HG03354 (cell line): ENCODE data around the gene IFITM1.
"Not testable (repeated sequence)": the region's sequence is repeated elsewhere in the genome, so short reads cannot be mapped to it uniquely, and the experiment has no call there.

ENCODE experiments used
- ATAC-seq: cut with Tn5 transposase; IDR thresholded peaks from one replicate; pipeline ENCODE4 v1.9.1; 2021; ENCODE audit warnings: mild to moderate bottlenecking; ENCODE audit not compliant: unreplicated experiment, poor library complexity, severe bottlenecking

Gene IFITM1

DNA sequence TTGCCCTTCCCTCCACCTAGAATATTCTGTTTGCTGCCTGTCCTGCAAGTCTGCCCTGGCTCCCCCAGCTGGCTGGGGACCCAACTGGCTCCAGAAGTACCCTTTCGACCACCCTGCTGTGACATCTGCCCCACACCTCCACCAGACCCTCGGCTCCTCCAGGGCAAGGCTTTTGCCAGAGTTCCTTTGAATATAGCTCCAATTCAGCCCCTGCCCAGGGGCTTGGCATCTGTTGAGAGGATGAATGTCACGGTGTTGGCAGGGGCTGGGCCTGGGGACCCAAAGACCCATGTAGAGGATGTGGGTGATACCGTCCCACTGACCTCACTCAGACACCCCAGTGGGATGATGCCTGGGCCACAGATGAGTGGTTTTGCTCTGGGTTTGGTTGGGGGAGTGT lies 31.7 kb upstream of the IFITM1 start:
- ATAC-seq = no peak

DNA sequence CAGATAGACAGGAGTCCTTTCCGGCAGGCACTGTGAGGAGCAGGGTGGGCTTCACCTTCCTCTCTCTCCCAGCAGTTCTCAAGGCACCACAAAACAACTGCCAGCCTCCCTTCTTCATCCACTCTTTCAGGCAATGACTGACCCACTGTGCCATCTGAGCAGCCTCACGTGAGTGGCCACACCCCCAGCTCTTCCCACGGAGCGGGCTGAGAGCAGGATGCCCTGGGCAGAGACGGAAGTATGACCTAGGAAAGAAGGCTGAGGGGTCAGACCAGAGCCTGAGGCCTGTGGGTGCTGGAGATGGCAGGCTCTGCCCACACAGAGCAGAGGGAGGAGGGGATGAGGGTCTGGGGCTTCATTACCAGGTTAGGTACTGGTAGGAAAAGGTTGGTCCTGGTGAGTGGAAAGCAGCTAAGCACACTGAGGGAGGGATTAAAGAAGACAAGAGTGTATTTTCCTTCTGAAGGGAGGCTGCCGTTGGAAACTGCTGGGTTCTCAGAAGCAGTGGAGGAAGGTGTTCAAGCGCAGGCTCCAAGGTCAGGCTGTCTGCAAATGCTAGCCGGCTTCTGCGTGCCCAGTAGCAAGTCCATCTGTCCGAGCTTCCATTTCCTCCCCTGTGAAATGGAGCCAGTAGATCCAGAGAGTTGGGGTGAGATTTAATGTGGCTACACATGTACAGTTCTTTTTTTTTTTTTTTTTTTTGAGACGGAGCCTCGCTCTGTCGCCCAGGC lies 31.0 kb upstream of the IFITM1 start:
- ATAC-seq = no peak

DNA sequence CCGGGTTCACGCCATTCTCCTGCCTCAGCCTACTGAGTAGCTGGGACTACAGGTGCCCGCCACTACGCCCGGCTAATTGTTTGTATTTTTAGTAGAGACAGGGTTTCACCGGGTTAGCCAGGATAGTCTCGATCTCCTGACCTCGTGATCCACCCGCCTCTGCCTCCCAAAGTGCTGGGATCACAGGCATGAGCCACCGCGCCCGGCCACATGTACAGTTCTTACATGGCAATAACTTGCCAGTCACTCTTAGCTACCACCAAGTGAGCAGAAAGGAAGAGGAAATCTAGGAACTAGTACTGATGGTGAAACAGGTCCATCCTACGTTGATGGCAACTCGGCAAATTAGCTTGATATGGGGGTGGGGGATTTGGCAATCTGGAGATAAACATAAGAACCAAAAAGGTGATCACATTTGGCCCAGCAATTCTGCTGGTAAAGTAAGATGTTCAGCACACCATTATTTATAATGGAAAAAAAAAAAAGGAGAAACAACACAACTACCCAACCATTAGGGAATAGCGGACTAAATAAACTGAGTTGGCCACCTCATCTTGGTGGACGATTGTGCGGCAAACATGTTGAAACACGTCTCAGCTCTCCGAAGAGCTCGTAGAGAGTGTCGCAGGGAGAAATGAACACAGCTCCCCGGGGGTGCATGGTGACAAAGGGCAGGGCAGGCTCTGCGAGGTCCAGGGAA lies 30.3 kb upstream of the IFITM1 start:
- no peak for ATAC-seq

DNA sequence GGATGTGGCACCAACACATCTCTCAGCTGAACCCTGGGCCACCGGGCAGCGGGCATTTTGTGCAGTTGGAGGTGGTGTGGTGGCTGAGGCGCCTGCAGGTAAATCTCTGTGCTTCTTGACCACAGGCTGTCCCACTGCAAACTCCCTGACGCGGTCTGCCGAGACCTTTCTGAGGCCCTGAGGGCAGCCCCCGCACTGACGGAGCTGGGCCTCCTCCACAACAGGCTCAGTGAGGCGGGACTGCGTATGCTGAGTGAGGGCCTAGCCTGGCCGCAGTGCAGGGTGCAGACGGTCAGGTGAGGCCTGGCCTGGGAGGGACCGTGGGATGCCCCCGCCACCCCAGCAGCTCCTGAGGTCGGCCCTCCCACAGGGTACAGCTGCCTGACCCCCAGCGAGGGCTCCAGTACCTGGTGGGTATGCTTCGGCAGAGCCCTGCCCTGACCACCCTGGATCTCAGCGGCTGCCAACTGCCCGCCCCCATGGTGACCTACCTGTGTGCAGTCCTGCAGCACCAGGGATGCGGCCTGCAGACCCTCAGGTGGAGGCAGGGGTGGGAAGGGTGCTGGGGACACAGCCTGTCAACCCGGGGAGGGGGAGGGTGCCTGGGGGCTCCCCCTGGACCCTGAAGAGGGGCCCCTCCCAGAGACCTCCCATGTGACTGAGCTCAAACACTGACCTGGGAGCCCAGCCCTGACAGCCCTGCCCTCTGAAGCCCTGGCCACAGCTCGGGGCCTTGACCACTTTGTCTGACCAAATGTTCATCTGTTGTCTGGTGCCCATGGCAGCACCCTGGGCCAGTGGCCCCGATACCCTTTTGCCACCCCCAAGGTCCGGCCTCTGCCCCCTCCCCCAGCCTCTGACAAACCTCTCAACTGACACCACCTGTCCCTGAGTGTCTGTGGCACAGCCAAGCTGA lies 29.5 kb upstream of the IFITM1 start:
- ATAC-seq = no peak

DNA sequence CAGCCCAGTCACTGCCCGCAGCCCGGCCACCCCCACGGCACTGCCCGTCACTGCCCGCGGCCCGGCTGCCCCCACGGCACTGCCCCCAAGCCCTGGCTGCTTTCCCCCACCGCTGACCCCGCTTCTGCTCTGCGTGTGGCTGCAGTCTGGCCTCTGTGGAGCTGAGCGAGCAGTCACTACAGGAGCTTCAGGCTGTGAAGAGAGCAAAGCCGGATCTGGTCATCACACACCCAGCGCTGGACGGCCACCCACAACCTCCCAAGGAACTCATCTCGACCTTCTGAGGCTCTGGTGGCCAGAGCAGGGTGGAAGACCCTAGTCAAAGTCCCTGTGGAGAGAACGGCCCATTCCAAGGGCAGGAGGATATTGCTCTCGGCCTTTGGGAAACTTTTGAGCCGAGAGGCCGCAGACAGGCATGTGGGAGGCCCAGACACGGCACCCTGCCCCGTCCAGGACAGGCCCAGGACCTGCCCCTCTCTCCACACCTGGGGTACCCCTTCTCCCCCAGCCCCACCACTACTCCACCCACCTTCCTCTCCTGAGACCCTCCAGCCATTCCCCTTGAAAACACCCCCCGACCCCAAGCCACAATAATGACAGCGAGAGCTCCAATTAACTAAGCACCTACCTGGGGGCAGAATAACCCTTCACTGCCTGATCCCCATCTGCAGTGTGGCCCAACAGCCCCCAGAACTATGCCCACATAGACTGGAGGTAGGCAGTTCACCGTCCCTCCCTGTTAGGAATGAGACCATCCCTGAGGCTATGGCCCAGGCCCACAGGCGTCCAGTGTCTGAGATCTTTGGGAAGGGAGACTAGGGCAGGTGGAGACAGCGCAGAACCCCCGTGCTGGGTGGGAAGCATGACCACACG lies 28.6 kb upstream of the IFITM1 start:
- no peak for ATAC-seq

DNA sequence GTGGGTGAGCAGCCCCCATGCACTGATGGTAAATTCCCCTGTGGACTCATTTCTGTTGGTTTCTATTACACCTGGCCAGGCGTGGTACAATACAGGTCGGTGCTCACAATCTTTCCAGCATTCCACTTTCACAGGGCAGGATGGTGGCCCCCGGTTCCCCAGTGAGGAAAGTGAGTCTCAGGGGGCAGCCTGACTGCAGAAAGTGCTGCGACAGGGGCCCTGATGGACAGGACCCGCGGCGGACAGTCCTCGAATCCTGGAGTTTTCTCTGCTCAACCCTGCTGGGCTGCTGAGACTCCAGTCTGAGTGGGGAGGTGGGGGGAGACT lies 28.0 kb upstream of the IFITM1 start:
- ATAC-seq = no peak

DNA sequence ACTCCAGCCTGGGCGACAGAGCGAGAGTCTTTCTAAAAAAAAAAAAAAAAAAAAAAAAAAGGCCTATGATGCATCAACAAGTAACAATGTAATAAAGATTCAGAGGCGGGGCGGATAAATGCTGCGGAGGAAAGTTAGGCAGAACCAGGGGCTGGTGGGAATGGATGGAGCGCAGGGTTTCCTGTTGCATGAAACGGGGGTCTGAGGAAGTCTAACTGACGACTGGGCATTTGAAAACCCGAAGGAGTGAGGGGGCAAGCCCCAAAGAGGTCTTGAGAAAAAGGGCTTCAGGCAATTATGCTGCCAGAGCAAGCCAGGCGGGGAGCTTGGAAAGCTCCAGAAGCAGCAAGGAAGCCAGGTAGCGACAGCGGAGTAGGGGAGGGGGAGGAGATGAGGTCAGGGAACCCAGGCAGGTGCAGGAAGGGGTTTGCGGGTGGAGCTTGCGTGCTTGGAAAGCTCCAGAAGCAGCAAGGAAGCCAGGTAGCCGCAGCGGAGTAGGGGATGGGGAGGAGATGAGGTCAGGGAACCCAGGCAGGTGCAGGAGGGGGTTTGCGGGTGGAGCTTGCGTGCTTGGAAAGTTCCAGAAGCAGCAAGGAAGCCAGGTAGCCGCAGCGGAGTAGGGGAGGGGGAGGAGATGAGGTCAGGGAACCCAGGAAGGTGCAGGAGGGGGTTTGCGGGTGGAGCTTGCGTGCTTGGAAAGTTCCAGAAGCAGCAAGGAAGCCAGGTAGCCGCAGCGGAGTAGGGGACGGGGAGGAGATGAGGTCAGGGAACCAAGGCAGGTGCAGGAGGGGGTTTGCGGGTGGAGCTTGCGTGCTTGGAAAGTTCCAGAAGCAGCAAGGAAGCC lies 26.6 kb upstream of the IFITM1 start:
- not testable (repeated sequence) for ATAC-seq

DNA sequence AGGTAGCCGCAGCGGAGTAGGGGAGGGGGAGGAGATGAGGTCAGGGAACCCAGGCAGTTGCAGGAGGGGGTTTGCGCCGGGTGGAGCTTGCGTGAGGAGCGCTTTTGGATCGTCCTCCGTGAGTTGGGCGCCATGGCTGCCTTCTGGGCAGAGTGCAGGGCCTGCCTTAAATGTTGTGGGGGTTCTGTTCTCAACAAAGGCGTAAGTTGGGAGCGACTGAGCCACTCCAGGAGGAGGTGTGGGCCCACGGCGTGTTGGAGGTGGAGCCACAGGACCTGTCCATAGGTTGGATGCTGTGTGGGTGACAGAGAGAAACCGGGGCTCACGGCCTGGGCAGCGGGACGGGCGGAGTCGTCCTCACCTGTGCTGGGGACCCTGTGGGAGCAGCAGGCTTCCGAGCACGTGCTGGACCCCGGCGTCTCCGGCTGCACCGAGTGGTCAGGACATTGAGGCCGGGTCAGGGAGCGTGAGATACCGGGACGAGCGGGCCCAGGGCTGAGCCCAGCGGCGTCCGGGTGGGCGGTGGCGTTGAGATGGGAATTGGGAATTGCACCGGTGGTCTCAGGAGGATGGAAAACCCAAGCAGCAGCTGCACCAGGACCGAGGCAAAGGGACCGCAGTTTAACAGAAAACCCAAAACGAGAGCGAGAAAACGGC lies 25.9 kb upstream of the IFITM1 start:
- no peak for ATAC-seq

DNA sequence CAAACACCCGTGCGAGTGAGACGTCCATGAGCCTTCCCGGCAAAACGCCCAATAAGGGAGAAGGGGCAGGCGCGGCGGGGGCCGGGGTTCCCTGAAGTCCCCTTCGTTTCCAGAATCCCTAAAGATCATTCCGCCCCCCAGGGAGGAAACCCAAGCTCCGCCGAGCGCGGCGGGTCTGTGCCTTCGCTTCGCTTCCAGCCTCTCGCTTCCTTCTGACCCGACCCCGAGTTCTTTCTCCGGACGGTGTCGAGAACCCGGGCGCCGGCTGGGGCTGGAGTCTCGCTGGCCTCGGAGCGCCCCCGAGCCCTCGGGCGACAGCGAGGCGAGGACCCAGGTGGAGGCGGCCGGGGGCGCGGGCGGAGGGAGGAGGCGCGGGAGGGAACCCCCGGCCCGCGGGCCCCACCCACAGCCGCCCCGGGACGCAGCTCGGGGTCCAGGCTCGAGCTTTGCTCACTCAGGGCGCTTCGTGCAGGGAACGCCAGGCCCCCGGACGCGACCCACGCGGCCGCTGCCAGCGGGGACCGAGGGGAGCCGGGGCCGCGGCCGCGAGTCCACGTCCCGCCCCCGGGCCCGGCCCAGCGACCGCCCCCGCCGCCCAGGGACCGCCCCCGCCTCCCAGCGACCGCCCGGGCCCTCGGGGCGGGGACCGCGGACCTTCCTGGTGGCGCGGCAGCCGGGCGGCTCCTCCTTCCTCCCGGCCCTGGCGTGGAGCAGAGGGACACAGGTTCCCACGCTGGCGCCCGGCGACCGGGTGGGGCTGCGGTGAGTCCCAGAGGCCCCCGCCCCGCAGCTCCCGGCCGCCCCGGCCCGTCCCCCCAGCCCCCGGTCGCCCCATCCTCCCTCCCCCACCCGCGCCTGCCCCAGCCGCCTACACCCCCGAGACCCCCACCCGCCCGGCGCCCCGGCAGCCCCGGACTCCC lies 25.1 kb upstream of the IFITM1 start, which contains the start of gene PGGHG:
PGGHG (plus strand) TSS at position 649 of the 920 bp plus-strand sequence. CDS start 691 bp downstream, outside the sequence.
- ATAC-seq = peak; percentile 62

DNA sequence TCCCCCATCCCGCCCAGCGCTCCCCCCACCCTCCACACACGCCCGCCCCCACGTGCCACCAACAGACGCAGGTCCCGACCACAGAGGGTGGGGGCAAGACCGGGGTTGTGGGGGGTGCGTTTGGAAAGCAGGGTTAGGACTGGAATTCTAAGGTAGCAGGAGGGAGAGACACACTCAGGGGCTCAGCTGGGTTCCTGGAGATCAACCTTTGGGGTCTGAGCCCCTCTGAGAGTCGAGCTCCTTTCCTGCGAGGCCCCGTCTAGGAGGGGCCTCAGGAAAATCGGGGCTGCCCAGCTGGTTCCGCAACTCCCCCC lies 24.5 kb upstream of the IFITM1 start:
- no peak for ATAC-seq

DNA sequence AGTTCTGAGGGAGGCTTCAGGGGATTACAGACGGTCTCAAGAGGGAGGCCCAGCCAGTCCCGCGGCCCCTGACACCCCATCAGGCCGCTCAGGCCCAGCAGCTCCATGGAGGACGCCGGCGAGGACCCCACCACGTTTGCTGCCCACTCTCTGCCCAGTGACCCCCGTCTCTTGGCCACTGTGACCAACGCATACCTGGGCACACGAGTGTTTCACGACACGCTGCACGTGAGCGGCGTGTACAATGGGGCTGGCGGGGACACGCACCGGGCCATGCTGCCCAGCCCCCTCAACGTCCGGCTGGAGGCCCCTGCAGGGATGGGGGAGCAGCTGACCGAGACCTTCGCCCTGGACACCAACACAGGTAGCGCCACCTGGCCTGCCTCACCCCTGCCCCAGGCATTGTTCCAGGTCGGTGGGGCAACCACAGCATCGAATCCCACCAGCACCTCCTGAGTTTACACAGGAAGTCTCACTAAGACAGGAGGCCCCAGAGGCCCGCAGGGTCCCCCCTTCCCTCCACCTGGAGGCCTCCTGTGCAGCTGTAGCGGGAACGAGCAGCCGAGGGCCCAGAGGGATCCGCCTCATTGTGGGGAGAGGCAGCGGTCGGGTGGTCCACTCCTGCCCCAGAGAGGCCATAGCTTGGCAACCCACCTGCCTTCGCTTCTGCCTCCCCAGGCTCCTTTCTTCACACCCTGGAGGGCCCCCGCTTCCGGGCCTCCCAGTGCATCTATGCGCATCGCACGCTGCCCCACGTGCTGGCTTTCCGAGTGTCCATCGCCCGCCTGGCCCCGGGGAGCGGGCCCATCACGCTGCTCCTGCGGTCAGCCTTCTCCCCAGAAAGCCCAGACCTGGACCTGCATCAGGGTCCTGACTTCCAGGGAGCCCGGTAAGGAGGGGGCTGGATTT lies 23.9 kb upstream of the IFITM1 start:
- no peak for ATAC-seq

DNA sequence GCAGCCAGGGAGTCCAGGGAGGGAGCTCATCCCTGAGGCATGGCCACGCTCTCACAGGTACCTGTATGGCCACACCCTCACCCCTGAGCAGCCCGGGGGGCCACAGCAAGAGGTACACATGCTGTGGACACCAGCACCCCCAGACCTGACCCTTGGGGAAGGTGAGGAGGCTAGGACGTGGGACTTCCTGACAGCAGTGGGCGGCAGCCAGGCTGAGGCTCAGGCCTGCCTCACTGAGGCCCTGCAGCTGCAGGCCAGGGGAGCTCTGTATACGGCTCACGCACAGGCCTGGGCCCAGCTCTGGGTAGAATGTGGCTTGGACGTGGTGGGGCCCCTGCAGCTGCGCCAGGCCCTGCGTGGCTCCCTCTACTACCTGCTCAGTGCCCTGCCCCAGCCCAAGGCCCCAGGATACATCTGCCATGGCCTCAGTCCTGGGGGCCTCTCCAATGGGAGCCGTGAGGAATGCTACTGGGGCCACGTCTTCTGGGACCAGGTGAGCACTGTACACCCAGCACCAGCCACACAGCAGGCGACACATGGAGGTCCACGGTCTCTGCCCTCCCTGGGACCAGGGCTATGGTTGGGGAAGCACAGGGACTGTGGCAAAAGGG lies 23.1 kb upstream of the IFITM1 start:
- no peak for ATAC-seq

DNA sequence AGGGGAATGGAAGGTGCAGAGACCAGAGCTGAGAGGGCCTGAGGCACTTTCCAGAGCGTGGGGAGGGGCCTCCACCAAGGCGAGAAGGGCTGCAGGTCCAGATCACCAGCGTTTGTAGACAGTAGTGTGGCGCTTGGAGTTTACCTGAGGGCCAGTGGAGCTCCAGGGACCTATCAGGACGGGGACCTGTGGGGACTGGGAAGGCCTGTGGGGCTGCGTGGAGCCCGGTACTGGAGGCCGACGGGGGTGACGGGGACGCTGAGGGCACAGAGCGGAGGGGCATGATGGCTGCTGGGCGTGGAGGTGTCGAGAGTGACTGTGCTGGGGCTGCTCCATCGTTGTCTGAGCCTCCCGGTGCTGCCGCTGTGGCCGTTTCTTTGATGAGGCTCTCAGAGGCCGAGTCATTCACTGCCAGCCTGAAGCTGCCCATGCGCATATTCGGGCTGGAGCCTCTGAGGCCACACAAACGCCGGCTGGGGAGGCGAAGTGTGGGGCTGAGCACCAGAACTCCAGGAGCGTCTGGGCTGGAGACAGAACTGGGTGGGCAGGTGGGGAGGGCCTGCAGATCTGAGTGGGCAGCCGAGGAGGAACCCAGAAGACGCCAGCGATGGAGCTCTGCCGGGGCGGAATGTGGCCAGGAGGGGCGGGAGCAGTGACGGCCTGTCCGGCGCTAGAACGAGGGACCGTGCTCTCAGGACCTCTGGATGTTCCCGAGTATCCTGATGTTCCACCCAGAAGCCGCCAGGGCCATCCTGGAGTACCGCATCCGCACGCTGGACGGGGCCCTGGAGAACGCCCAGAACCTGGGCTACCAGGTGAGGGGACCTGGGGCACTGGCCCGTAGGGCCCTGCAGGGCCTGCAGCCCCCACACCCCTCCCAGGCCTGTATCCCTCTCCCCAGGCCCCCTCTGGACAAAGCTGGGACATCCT lies 22.3 kb upstream of the IFITM1 start:
- ATAC-seq = no peak

DNA sequence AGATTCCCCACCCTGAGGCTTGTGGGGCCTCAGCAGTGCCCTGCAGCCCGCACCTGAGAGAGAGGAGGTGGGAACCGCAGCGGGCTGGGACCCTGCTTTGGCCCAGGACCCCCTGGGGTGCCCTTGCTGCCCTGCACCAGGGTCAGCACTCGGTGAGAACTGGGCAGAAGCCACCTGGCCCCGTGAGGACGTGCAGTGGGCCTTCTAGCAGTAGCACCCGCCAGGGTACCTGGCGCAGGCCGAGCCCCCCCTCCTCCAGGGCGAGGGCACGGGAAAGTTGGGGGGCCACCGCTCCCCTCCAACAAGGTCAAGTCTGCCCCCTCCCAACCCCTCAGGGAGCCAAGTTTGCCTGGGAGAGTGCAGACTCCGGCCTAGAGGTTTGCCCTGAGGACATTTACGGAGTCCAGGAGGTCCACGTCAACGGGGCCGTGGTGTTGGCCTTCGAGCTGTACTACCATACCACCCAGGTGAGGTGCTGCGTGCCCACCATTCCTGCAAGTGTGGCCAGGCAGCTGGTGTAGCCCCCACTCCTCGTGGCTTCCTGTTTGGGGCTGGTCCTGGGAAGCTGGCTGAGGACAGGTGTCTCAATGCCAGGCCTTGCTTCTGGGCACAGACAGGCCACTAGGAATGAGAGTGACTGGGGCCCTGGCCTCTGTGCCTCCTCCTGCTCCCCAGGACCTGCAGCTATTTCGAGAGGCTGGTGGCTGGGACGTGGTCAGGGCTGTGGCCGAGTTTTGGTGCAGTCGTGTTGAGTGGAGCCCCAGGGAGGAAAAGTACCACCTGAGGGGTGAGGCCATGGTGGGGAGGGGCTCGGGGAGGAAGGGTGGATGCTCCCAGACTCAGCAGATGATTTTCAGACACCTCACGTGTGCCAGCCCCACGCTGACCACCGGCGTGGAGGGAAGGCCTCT lies 21.4 kb upstream of the IFITM1 start:
- ATAC-seq = no peak
